Glutamatergic neuron (in vitro differentiated cells): Measurements from ENCODE around the gene MYPN. TPM values are rescaled to one million over a fixed set of nuclear protein-coding genes. Genes with fewer than 3 reads are reported as not detected.

ENCODE experiments used
- DNase-seq: peaks from one replicate; pipeline ENCODE4 v3.0.0; 2022
- H3K27ac Mint-ChIP-seq: one replicate; pipeline ENCODE4 v1.8.0; 2020; ENCODE audit warnings: mild to moderate bottlenecking, mixed read lengths, inconsistent platforms; ENCODE audit not compliant: unreplicated experiment
- H3K27me3 Mint-ChIP-seq: one replicate; pipeline ENCODE4 v1.8.0; 2020; ENCODE audit warnings: mild to moderate bottlenecking, moderate library complexity, mixed read lengths, inconsistent platforms; ENCODE audit not compliant: unreplicated experiment
- H3K36me3 Mint-ChIP-seq: one replicate; pipeline ENCODE4 v1.8.0; 2020; ENCODE audit warnings: mild to moderate bottlenecking, mixed read lengths, inconsistent platforms; ENCODE audit not compliant: unreplicated experiment
- H3K4me1 Mint-ChIP-seq: one replicate; pipeline ENCODE4 v1.8.0; 2020; ENCODE audit warnings: mild to moderate bottlenecking, low read depth, mixed read lengths, inconsistent platforms; ENCODE audit not compliant: unreplicated experiment
- H3K4me3 Mint-ChIP-seq: one replicate; pipeline ENCODE4 v1.8.0; 2020; ENCODE audit warnings: mild to moderate bottlenecking, mixed read lengths, inconsistent platforms; ENCODE audit not compliant: unreplicated experiment
- H3K9me3 Mint-ChIP-seq: one replicate; pipeline ENCODE4 v1.8.0; 2020; ENCODE audit warnings: mild to moderate bottlenecking, moderate library complexity, mixed read lengths, inconsistent platforms; ENCODE audit not compliant: unreplicated experiment
- CTCF ChIP-seq: fragments of 200-600 bp; sonication (generic); IDR thresholded peaks from one replicate; pipeline ENCODE4 v1.5.0; 2021; ENCODE audit not compliant: partially characterized antibody, unreplicated experiment
- total RNA-seq: library from RNA; stranded (reverse); fragmentation: NEBNext Ultra II Directional; extraction: Animal tissue kit (Norgen Biotek cat#: 25700); gene quantifications from one replicate; pipeline ENCODE4 v1.2.1, GENCODE V29; 2021; ENCODE audit not compliant: unreplicated experiment

Gene MYPN
- total RNA-seq, 1 donor from 2014 or later: not detected

GRCh38 chr10:68101066-68101465 lies 8.2 kb upstream of the MYPN start:
- Mint-ChIP-seq H3K9me3 (no peaks in the 10 kb centered on the region), H3K27ac (no peak overlapping the region), H3K4me3 (no peak overlapping the region), H3K27me3 (peaks cover 1% of the 10 kb centered on the region), H3K4me1 (no peaks in the 10 kb centered on the region), H3K36me3 (no peaks in the 10 kb centered on the region)
- no peak for DNase-seq
- no peak for TF ChIP-seq CTCF

GRCh38 chr10:68103261-68103878 lies 5.9 kb upstream of the MYPN start:
- no peaks in the 10 kb centered on the region for H3K9me3 Mint-ChIP-seq
- no peak for TF ChIP-seq CTCF
- H3K4me3 Mint-ChIP-seq: no peak overlapping the region
- H3K36me3 Mint-ChIP-seq: no peaks in the 10 kb centered on the region
- no peaks in the 10 kb centered on the region for H3K4me1 Mint-ChIP-seq
- H3K27ac Mint-ChIP-seq: no peak overlapping the region
- peaks cover 1% of the 10 kb centered on the region for H3K27me3 Mint-ChIP-seq
- no peak for DNase-seq

GRCh38 chr10:68103901-68104300 lies 5.4 kb upstream of the MYPN start:
- no peak for TF ChIP-seq CTCF
- Mint-ChIP-seq H3K36me3 (no peaks in the 10 kb centered on the region), H3K27me3 (peaks cover 1% of the 10 kb centered on the region), H3K27ac (no peak overlapping the region), H3K4me3 (no peak overlapping the region), H3K9me3 (no peaks in the 10 kb centered on the region), H3K4me1 (no peaks in the 10 kb centered on the region)
- DNase-seq: no peak

GRCh38 chr10:68105820-68106219 lies 3.5 kb upstream of the MYPN start:
- H3K27me3 Mint-ChIP-seq: peaks cover 1% of the 10 kb centered on the region
- no peaks in the 10 kb centered on the region for H3K9me3 Mint-ChIP-seq
- no peaks in the 10 kb centered on the region for H3K36me3 Mint-ChIP-seq
- H3K4me1 Mint-ChIP-seq: no peaks in the 10 kb centered on the region
- no peak for DNase-seq
- H3K27ac Mint-ChIP-seq: no peak overlapping the region
- no peak overlapping the region for H3K4me3 Mint-ChIP-seq
- no peak for TF ChIP-seq CTCF

- Mint-ChIP-seq H3K27ac (no peak overlapping the region), H3K36me3 (no peaks in the 10 kb centered on the region), H3K9me3 (no peaks in the 10 kb centered on the region), H3K27me3 (no peaks in the 10 kb centered on the region), H3K4me3 (no peak overlapping the region), H3K4me1 (no peaks in the 10 kb centered on the region)
- no peak for DNase-seq
- TF ChIP-seq CTCF: no peak
These were observed 2.6 kb upstream of the MYPN start for GRCh38 chr10:68106656-68107055.
